Stimulated activated CD8-positive, alpha-beta memory T cell treated with anti-CD3 and anti-CD28 coated beads, Interleukin-12 subunit alpha, Interleukin-12 subunit beta, amount 100 ng/mL, for 4 hours (primary cell): ENCODE data around the gene TMEM250.
"Not testable (repeated sequence)": the region's sequence is repeated elsewhere in the genome, so short reads cannot be mapped to it uniquely, and the experiment has no call there.

Experiments used
- DNase-seq: peaks from one replicate; pipeline ENCODE4 v3.0.0-alpha.2; 2020; ENCODE audit warnings: low read depth

TMEM250 gene

DNA sequence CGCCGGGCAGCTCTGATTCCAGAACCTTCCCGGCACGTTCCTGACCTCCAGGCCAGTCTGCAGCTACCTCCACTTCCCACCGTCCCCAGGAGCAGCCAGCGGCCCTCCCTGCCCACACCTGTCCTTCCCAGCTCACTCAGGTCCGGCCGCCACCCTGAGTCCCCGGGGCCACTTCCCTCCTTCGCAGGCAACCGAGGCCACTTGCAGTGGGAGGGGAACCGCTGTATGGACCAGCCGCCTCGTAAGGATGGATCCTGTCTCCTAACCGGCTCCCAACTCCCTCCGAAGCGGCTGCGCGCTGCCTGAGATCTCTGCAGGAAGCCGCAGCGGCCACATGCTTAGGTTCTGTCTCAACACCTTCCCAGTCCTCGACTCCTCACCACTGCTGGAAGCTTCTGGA, 7.5 kb downstream of the TMEM250 start:
- no peak for DNase-seq

DNA sequence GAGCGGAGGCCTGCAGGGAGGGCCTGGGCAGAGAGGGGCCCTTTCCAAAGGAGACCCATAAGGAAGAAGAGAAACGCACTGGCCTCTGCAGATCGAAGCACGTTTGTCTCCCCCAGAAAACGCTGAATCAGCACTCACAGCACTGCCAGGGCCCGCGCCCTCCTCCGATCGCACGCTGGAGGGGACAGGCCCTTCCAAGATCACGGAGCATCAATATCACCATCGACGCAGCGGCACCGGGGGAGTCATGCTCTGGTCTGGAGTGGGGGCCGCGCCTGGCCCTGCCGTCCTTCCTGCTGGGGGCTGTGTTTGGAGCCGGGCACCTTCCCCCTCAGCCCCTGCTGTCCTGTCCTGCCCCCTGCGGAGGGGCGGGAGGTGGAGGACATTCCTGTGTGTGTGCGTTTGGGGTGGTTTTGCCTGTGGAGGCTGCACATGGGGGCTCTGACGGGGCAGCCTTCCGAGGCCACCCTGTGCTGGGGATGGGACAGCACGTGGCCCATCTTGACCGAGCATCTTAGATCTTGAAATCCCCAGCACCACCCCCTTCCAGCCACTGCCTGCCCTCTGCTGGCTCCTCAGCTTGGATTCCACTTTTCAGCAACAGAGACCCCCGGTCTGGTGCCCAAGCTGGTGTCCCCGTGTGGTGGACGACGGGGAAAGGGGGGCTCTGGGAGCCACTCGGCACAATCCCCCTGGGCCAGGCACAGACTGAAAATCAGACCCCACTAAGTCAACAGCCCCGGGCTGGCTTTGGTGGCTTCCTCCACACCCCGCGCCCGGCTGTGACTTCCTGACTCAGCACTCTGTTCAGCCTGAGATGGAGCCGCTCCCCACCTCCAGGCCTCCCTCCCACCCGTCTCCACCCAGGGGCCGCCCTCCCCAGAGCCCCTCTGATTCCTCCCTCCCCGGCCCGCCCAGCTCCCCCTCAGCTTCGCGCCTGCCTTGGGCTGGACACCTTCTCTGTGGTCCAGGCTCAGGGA, 8.3 kb downstream of the TMEM250 start:
- no peak for DNase-seq

DNA sequence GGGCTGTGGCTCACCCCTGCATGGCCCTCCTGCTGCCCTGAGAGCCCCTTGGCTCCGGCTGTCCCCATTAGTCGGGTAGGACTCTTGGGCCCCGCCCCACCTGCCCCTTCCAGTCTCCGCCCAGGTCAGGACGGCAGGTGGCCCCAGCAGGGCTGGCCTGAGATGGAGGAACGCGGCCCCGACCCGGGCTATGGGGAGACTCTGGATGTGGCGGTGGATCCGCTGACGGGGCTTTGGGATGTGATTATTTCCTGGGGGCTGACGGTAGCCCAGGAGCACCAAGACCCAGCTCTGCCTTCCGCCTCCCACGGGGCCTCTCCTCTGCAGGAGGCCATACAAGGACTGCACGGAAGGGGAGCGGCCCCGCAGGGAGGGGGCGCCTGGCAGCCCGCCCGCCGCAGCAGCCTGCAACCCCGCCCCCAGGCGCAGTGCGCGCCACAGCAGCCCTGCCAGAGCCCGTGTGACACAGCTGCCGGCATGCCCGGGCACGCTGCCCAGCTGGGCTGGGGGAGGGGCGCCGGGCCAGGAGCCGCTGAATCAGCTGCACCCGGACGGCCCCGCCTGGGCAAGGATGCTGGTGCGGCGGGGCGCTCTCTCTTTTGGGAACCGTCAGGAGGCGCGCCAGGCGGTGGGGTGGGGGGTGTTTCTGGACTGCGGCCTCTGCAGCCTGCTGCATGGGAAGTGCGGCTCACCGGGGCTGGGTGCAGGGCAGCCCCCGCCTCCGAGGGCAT, 9.2 kb downstream of the TMEM250 start:
- peak; percentile 89 for DNase-seq

- DNase-seq = no peak
Measured at GRCh38 chr9:136108648-136109266, 9.9 kb downstream of the TMEM250 start.

DNA sequence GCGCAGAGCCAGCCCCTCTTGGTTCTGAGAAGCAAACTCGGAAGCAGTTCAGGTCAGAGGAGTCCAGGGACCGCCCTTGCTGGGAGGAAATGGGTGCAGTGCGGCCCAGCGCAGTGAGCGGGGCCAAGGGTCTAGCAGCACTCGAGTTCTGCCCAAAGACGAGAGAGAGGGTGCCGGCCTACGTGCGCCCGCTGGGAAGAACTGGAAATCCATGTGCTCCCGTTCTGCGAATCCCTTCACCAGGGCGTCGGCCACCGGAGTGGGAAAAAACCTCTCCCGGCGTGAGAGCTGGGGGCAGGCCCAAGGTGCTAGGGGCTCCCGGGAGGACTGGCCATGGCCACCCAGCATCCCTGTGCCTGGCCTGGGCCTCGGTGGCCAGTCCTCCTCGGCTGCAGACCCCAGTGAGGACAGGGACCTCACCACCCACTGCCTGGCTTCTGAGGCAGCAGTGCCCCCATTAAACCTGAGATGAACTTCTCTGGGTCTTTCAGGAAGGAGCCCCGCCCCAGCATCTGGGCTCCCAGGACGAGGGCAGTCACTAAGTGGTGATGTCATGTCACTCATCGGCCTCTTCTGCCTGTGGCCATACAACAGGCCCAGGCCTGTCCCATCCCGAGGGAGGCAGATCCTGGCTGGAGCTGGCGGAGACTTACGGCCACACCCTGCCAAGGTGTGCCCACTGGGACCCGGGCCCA, 10.6 kb downstream of the TMEM250 start:
- DNase-seq = no peak

GRCh38 chr9:136107155-136107952, 11.3 kb downstream of the TMEM250 start:
- DNase-seq = no peak

DNA sequence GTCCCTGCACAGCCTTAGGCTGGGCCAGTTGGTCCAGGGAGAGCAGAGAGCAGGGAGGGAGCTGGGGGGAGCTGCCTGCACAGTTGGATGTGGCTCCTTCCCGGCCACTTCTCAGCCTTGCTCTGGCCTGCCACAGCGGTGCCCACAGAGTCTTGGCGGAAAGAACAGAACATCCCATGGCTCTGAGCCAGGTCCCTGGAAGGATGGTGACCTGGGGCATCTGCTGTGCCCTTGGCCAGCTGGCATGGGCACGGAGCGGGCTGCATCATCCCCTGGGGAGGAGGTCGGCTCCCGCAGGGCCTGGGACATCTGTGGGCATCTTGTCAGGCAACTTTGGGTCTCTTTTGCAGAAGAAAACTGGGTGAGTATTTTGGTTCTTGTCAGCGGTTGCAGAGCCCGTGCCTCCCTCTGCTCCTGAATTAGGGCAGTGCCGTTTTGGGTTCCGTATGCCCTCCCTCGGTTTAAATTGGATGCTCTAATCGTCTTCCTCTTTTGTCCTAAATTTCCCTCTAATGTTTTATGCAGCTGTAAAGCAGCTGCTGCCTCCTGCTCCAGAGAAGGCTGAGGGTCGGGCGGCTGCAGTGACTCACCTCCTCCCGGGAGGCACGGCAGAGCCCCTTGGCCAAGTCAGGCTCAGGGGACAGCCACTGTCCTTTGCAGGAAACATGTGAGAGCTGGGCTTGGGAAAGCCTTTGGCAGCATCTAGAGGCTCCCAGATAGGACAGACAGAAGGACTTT, 13.1 kb downstream of the TMEM250 start:
- no peak for DNase-seq

DNA sequence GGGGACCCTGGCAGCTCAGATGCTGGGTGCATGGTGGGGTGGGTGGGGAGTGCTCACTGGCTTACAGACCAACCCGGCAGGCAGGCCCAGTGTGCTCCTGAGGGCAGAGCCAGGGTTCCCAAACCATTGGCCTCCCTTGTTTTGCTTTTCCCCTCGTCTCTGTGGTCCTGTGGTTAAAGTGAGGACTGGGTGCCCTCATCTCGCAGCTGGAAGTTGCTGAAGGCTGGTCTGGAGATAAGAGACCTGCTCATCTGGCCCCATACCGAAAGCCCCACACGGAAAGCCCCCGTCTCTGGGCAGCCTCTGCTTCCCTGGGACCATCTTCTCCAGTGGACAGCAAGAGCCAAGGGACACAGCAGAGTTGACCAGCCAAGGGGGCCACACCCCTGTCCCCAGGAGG, 13.8 kb downstream of the TMEM250 start:
- DNase-seq = no peak

DNA sequence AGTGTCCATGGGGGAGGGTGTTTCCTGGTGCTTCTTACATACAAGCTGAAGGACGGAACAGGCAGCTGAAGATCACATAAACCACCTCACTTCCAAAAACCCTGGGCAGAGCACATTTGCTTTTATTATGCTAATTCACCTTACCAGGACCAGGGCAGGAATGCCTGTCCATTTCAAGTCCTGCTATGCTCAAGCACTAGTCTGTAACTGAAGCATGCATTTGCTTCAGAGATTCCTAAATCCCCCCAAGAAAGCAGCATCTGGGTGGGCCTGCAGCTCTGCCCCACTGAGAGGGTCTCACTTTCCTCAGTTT, 14.2 kb downstream of the TMEM250 start:
- no peak for DNase-seq

- no peak for DNase-seq
Measured at GRCh38 chr9:136103651-136104487, 14.8 kb downstream of the TMEM250 start.

- DNase-seq = not testable (repeated sequence)
Measured at GRCh38 chr9:136101615-136102074, 17.0 kb downstream of the TMEM250 start.

GRCh38 chr9:136100700-136101614, 17.7 kb downstream of the TMEM250 start:
- DNase-seq = no peak

DNA sequence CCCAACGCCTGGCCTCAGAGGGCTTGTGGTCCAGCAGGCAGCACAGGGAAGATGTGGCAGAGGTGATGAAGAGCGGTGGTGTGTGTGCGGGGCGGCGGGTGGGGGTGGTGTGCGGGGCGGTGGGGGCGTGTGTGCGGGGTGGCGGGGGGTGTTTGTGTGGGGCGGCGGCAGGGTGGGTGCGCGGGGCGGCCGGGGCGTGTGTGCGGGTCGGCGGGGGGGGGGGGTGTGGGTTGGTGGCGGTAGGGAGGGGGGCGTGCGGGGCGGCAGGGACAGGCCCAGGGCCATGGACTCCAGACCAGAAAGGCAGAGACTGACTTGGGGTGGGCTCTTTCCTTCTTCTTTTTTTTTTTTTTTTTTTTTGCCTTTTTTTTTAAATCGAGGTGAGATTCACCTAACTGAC, 19.1 kb downstream of the TMEM250 start:
- no peak for DNase-seq

DNA sequence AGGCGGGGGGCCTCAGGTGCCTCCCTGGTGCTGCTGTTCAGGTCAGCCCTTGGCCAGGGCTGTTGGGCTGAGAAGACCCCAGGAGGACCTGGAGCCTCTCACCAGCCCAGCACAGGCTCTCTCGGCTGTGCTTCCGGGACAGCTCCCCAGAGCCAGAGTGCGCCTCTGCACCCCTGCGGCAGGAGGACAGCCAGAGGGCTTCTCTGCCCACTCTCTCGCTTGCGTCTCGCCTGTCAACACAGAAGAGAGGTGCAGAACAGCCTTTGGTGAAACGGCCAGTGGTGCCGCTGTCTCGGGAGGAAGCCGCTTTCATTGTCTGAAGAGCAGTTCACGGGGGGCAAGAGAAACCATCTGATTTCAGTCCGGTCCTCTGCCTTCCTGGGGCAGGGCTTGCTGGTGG, 19.8 kb downstream of the TMEM250 start:
- no peak for DNase-seq

DNA sequence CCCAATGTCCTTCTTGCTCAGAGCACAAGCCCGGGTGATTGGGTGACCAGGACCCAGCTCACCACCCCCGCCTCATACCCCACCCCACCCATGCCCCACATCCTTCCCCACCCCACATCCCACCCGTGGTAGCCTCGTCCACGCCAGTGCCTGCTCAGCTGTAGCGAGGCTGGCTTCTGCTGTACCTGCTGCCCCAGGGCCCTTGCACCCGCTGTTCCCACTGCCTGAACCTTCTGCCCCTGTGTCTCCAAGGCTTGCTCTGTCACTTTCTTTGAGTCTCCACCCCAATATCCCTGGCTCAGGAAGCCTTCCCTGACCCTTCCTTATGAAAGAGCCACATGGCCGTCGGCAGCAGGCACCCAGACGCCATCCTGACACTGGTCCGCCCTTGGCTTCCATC, 20.5 kb downstream of the TMEM250 start:
- no peak for DNase-seq

DNA sequence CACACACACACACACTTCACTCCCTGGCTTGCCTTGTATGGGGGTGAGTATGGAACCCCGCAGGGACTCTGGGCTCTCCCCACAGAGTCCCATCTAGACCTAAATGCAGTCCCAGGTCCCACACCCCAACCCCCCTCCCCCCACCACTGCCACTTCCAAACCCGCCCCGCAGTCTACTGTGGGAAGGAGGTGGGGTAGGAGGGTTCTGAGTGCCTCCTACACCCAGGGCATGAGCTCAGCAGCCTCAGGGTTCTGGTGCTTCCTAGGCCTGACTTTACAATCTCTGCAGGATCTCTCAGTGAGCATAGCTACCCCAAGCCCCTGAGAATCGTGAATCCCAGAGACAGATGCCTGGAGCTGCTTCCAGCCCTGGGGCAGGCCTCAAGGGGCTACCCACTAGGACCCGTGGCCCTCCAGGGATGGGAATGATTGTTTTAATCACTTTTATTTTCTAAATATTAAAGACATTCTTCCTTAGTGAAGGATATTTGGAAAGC, 22.1 kb downstream of the TMEM250 start:
- DNase-seq = no peak

- no peak for DNase-seq
Measured at GRCh38 chr9:136095070-136096058, 23.3 kb downstream of the TMEM250 start, which contains the start of gene NACC2. TSS of gene NACC2 (minus strand) at chr9:136095289. CDS start at chr9:136050521, 44,768 bp downstream.
